Hematopoietic multipotent progenitor cell (in vitro differentiated cells): ENCODE measurements around the gene CLASP1. TPM values are rescaled to one million over a fixed set of nuclear protein-coding genes. Genes with fewer than 3 reads are reported as not detected.
"Not testable (repeated sequence)": the region's sequence is repeated elsewhere in the genome, so short reads cannot be mapped to it uniquely, and the experiment has no call there.

ENCODE experiments used
- DNase-seq, 3 donors: peaks; one replicate each; pipeline ENCODE4 v3.0.0-alpha.2; 2011 to 2015; ENCODE audit warnings: low read depth in 2 of 3, low spot score in 2 of 3
- total RNA-seq: library from RNA; depleted of rRNA; stranded (reverse); fragments of >200 nt; gene quantifications from one replicate; pipeline ENCODE4 v1.2.3, GENCODE V29; 2012

CLASP1 gene
- total RNA-seq, 1 donor, result 40.1 TPM

- DNase-seq, result no peak
These were observed 289.3 kb downstream of the CLASP1 start for GRCh38 chr2:121359716-121360565.

GRCh38 chr2:121359170-121359569 lies 290.1 kb downstream of the CLASP1 start:
- no peak for DNase-seq

GRCh38 chr2:121358291-121358690 lies 291.0 kb downstream of the CLASP1 start:
- DNase-seq, result no peak

- peak in 2 of 3 donors; percentile 51 to 78 for DNase-seq
These were observed 293.1 kb downstream of the CLASP1 start for GRCh38 chr2:121356058-121356640.

GRCh38 chr2:121355488-121355887 lies 293.8 kb downstream of the CLASP1 start:
- no peak for DNase-seq

- no peak for DNase-seq
These were observed 297.5 kb downstream of the CLASP1 start for GRCh38 chr2:121351521-121352318.

GRCh38 chr2:121350890-121351289 lies 298.4 kb downstream of the CLASP1 start:
- DNase-seq, result no peak

- DNase-seq, result no peak
These were observed 298.9 kb downstream of the CLASP1 start for GRCh38 chr2:121350402-121350775.

- no peak for DNase-seq
These were observed 299.4 kb downstream of the CLASP1 start for GRCh38 chr2:121349721-121350401.

- no peak for DNase-seq
These were observed 301.0 kb downstream of the CLASP1 start for GRCh38 chr2:121348128-121348740.

- no peak for DNase-seq
These were observed 302.4 kb downstream of the CLASP1 start for GRCh38 chr2:121346859-121347258.

GRCh38 chr2:121346407-121346806 lies 302.9 kb downstream of the CLASP1 start:
- no peak for DNase-seq

GRCh38 chr2:121345887-121346286 lies 303.4 kb downstream of the CLASP1 start:
- no peak for DNase-seq

GRCh38 chr2:121345101-121345500 lies 304.2 kb downstream of the CLASP1 start:
- DNase-seq, result no peak

- DNase-seq, result not testable (repeated sequence)
These were observed 305.3 kb downstream of the CLASP1 start for GRCh38 chr2:121343828-121344399.

GRCh38 chr2:121343191-121343590 lies 306.1 kb downstream of the CLASP1 start:
- DNase-seq, result no peak

- DNase-seq, result no peak
These were observed 306.5 kb downstream of the CLASP1 start for GRCh38 chr2:121342751-121343150.

GRCh38 chr2:121340926-121341325 lies 308.3 kb downstream of the CLASP1 start:
- DNase-seq, result no peak

GRCh38 chr2:121338281-121338680 lies 311.0 kb downstream of the CLASP1 start:
- no peak for DNase-seq
